PFSK-1 (cell line): ENCODE measurements around the gene VPS13D.

ENCODE experiments used
- FOXP2 ChIP-seq: optimal IDR thresholded peaks from 2 replicates; pipeline ENCODE3; 2011; ENCODE audit warnings: borderline replicate concordance, control low read depth, inconsistent platforms; ENCODE audit not compliant: insufficient read depth; ENCODE audit errors: extremely low read length, extremely low read depth
- POLR2AphosphoS5 ChIP-seq: IDR thresholded peaks from 2 replicates; pipeline ENCODE4 v1.6.1; 2012; ENCODE audit warnings: low read depth, mild to moderate bottlenecking, control low read depth, low read length, moderate library complexity
- SIN3A ChIP-seq: IDR thresholded peaks from 2 replicates; pipeline ENCODE4 v1.6.1; 2012; ENCODE audit warnings: mild to moderate bottlenecking, low read length, moderate library complexity, borderline replicate concordance; ENCODE audit not compliant: insufficient read depth
- TAF1 ChIP-seq: IDR thresholded peaks from 2 replicates; pipeline ENCODE4 v1.6.1; 2012; ENCODE audit warnings: low read length, control low read depth, borderline replicate concordance; ENCODE audit not compliant: insufficient read depth
- TF ChIP-seq, protein P1 (sequence below), 2 experiments: IDR thresholded peaks; 2 replicates each; pipeline versions ENCODE4 v1.6.1 to v1.8.0; 2011 to 2012; ENCODE audit warnings: low read depth in 2 of 2, low read length in 2 of 2, control low read depth in 1 of 2, inconsistent platforms in 1 of 2, mild to moderate bottlenecking in 1 of 2, moderate library complexity in 1 of 2; ENCODE audit not compliant: insufficient read depth in 1 of 2

DNA sequence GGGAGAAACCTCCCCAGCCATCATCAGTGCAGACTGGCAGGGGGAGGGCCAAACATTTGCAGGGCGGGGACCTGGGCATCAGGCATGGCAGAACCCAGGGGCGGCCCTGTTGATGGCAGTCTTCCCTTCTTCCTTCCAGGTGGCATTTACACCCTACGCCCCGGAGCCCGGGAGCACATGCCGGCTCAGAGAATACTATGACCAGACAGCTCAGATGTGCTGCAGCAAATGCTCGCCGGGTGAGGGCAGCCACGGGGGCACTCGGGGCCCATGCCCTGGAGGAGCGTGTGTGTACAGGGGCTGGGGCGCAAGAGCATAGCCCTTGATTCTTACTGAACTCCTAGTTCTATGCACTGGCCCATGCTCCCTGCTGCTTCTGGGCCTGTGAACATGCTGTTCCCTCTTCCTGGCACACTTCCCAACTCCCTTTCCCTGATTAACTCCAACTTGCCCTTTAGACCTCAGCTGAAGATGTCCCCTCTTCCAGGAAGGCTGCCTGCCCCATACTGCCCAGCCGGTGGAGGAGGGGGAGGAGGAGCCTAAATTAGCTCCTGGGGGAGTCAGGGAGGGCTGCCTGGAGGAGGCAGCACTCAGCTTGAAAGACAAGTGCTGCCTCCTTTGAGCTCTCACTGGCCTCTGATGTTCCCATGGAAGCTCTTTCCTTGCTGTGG, 41.0 kb upstream of the VPS13D start:
- no peak for TF ChIP-seq POLR2AphosphoS5
- no peak for TF ChIP-seq TAF1
- TF ChIP-seq, protein P1, sequence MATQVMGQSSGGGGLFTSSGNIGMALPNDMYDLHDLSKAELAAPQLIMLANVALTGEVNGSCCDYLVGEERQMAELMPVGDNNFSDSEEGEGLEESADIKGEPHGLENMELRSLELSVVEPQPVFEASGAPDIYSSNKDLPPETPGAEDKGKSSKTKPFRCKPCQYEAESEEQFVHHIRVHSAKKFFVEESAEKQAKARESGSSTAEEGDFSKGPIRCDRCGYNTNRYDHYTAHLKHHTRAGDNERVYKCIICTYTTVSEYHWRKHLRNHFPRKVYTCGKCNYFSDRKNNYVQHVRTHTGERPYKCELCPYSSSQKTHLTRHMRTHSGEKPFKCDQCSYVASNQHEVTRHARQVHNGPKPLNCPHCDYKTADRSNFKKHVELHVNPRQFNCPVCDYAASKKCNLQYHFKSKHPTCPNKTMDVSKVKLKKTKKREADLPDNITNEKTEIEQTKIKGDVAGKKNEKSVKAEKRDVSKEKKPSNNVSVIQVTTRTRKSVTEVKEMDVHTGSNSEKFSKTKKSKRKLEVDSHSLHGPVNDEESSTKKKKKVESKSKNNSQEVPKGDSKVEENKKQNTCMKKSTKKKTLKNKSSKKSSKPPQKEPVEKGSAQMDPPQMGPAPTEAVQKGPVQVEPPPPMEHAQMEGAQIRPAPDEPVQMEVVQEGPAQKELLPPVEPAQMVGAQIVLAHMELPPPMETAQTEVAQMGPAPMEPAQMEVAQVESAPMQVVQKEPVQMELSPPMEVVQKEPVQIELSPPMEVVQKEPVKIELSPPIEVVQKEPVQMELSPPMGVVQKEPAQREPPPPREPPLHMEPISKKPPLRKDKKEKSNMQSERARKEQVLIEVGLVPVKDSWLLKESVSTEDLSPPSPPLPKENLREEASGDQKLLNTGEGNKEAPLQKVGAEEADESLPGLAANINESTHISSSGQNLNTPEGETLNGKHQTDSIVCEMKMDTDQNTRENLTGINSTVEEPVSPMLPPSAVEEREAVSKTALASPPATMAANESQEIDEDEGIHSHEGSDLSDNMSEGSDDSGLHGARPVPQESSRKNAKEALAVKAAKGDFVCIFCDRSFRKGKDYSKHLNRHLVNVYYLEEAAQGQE (IDR thresholded peaks at IDR 0.05; ENCODE audit: insufficient read depth in 1 of 2, low read depth in 2 of 2, low read length in 2 of 2) = no peak
- no peak for TF ChIP-seq SIN3A
- TF ChIP-seq FOXP2 = no peak
